Neuronal stem cell (in vitro differentiated cells): ENCODE measurements around the gene WDFY1.

ENCODE experiments used
- DNase-seq: peaks from one replicate; pipeline ENCODE4 v3.0.0-alpha.2; 2013; ENCODE audit warnings: low spot score
- H2AFZ ChIP-seq: one replicate; pipeline ENCODE4 v1.6.1; 2013; ENCODE audit warnings: mild to moderate bottlenecking, low read length, inconsistent platforms
- H2AK5ac ChIP-seq: 2 replicates; pipeline ENCODE4 v1.6.1; 2013; ENCODE audit warnings: low read depth, mild to moderate bottlenecking, inconsistent platforms, low read length, moderate library complexity, mixed read lengths
- H2BK120ac ChIP-seq: 2 replicates; pipeline ENCODE4 v1.6.1; 2013; ENCODE audit warnings: low read depth, mild to moderate bottlenecking, inconsistent platforms, low read length, moderate library complexity, mixed read lengths
- H2BK12ac ChIP-seq: one replicate; pipeline ENCODE4 v1.6.1; 2013; ENCODE audit warnings: low read length, inconsistent platforms
- H2BK15ac ChIP-seq: 2 replicates; pipeline ENCODE4 v1.6.1; 2013; ENCODE audit warnings: mild to moderate bottlenecking, low read length, inconsistent platforms, mixed read lengths
- H2BK5ac ChIP-seq: one replicate; pipeline ENCODE4 v1.6.1; 2013; ENCODE audit warnings: inconsistent platforms, mild to moderate bottlenecking, low read length, moderate library complexity
- H3K14ac ChIP-seq: one replicate; pipeline ENCODE4 v1.6.1; 2013; ENCODE audit warnings: low read length, inconsistent platforms
- H3K18ac ChIP-seq: 2 replicates; pipeline ENCODE4 v1.6.1; 2013; ENCODE audit warnings: low read length, inconsistent platforms
- H3K23ac ChIP-seq: 2 replicates; pipeline ENCODE4 v1.6.1; 2013; ENCODE audit warnings: low read depth, mild to moderate bottlenecking, mixed read lengths, low read length, inconsistent platforms; ENCODE audit not compliant: poor library complexity
- H3K27ac ChIP-seq: replicated peaks from 3 replicates; pipeline ENCODE4 v1.5.1; 2013; ENCODE audit warnings: low read length, inconsistent platforms
- H3K27me3 ChIP-seq, 3 experiments: 2 replicates each; pipeline ENCODE4 v1.6.1; 2013; ENCODE audit warnings: low read length in 3 of 3, mild to moderate bottlenecking in 2 of 3, inconsistent platforms in 1 of 3, low read depth in 1 of 3, mixed read lengths in 1 of 3, moderate library complexity in 1 of 3; ENCODE audit not compliant: control insufficient read depth in 3 of 3, insufficient read depth in 3 of 3
- H3K36me3 ChIP-seq, 2 donors: replicated peaks in 1 of 2; 2 replicates each; pipeline ENCODE4 v1.6.1; 2013; ENCODE audit warnings: low read length in 2 of 2; ENCODE audit not compliant: control insufficient read depth in 2 of 2, insufficient read depth in 2 of 2
- H3K4ac ChIP-seq: 2 replicates; pipeline ENCODE4 v1.6.1; 2013; ENCODE audit warnings: inconsistent platforms, mild to moderate bottlenecking, low read length, moderate library complexity
- H3K4me1 ChIP-seq, 2 donors: 1 replicate in 1 of 2; 2 replicates in 1 of 2; pipeline ENCODE4 v1.6.1; 2013; ENCODE audit warnings: low read length in 2 of 2, low read depth in 1 of 2; ENCODE audit not compliant: control insufficient read depth in 2 of 2, insufficient read depth in 1 of 2
- H3K4me2 ChIP-seq: one replicate; pipeline ENCODE4 v1.6.1; 2013; ENCODE audit warnings: mild to moderate bottlenecking, low read length, inconsistent platforms; ENCODE audit not compliant: insufficient read depth, poor library complexity, severe bottlenecking
- H3K4me3 ChIP-seq, 2 donors: 2 replicates each; pipeline ENCODE4 v1.5.1; 2013; ENCODE audit warnings: low read length in 2 of 2, mild to moderate bottlenecking in 2 of 2, inconsistent platforms in 1 of 2, moderate library complexity in 1 of 2
- H3K79me1 ChIP-seq: one replicate; pipeline ENCODE4 v1.6.1; 2013; ENCODE audit warnings: low read depth, mild to moderate bottlenecking, inconsistent platforms, low read length, moderate library complexity
- H3K9ac ChIP-seq: one replicate; pipeline ENCODE4 v1.6.1; 2013; ENCODE audit warnings: mild to moderate bottlenecking, low read depth, low read length, inconsistent platforms; ENCODE audit not compliant: poor library complexity
- H3K9me3 ChIP-seq, 2 donors: replicated peaks in 1 of 2; 2 replicates each; pipeline versions ENCODE3 to v1.6.1; 2013; ENCODE audit warnings: low read length in 2 of 2, mild to moderate bottlenecking in 2 of 2, inconsistent platforms in 1 of 2, low read depth in 1 of 2, mixed read lengths in 1 of 2, moderate library complexity in 1 of 2; ENCODE audit not compliant: control insufficient read depth in 2 of 2, insufficient read depth in 1 of 2
- H4K8ac ChIP-seq: one replicate; pipeline ENCODE4 v1.6.1; 2013; ENCODE audit warnings: low read depth, mild to moderate bottlenecking, inconsistent platforms, low read length, moderate library complexity
- H4K91ac ChIP-seq: one replicate; pipeline ENCODE4 v1.6.1; 2013; ENCODE audit warnings: low read length, low read depth, mild to moderate bottlenecking, inconsistent platforms; ENCODE audit not compliant: poor library complexity
- WGBS, 2 donors: extraction: QIAGEN DNeasy Blood & Tissue Kit; methylation state at CpG; one replicate each; pipeline ENCODE4 v1.1.7; 2013; ENCODE audit warnings: missing lambda C conversion rate in 2 of 2, mixed read lengths in 1 of 2; ENCODE audit not compliant: insufficient read length in 2 of 2, insufficient replicate concordance in 1 of 2; ENCODE audit errors: extremely low coverage in 2 of 2; 5-methylcytosine and 5-hydroxymethylcytosine counted together

The WDFY1 gene

GRCh38 chr2:223828314-223828713 is 116.8 kb downstream of the WDFY1 start:
- Histone ChIP-seq H3K18ac (no peak overlapping the region), H3K36me3 (no peaks in the 10 kb centered on the region), H2AK5ac (no peak overlapping the region), H3K23ac (no peak overlapping the region), H3K9ac (no peak overlapping the region), H2BK120ac (no peak overlapping the region), H3K27me3 (no peaks in the 10 kb centered on the region), H4K91ac (no peak overlapping the region), H3K4me2 (no peak overlapping the region), H2BK12ac (no peak overlapping the region), H3K27ac (no peak overlapping the region), H2BK15ac (no peak overlapping the region), H3K4me1 (peaks cover 0 to 2% of the 10 kb centered on the region in 2 donors), H3K14ac (no peak overlapping the region), H2AFZ (no peak overlapping the region), H2BK5ac (no peak overlapping the region), H4K8ac (no peak overlapping the region), H3K9me3 (no peaks in the 10 kb centered on the region), H3K4me3 (no peak overlapping the region), H3K79me1 (no peaks in the 10 kb centered on the region), H3K4ac (no peak overlapping the region)
- DNase-seq = no peak
- WGBS, 2 donors = no CpG with 5 or more reads among the region's 6 CpGs

GRCh38 chr2:223826995-223827394 is 118.1 kb downstream of the WDFY1 start:
- no peak overlapping the region for H3K14ac ChIP-seq
- no peak overlapping the region for H2BK12ac ChIP-seq
- H3K4me3 ChIP-seq = no peak overlapping the region
- no peaks in the 10 kb centered on the region for H3K79me1 ChIP-seq
- H2AK5ac ChIP-seq = no peak overlapping the region
- H4K91ac ChIP-seq = no peak overlapping the region
- H2AFZ ChIP-seq = no peak overlapping the region
- no peak overlapping the region for H3K27ac ChIP-seq
- H3K4me1 ChIP-seq = no peaks in the 10 kb centered on the region
- no peak overlapping the region for H2BK15ac ChIP-seq
- H3K4me2 ChIP-seq = no peak overlapping the region
- no peak overlapping the region for H3K9ac ChIP-seq
- WGBS, 2 donors = no CpG with 5 or more reads among the region's 4 CpGs
- no peak overlapping the region for H3K23ac ChIP-seq
- no peak for DNase-seq
- H3K4ac ChIP-seq = no peak overlapping the region
- H3K36me3 ChIP-seq = no peaks in the 10 kb centered on the region
- H2BK5ac ChIP-seq = no peak overlapping the region
- H4K8ac ChIP-seq = no peak overlapping the region
- no peak overlapping the region for H3K18ac ChIP-seq
- no peak overlapping the region for H2BK120ac ChIP-seq
- H3K27me3 ChIP-seq = no peaks in the 10 kb centered on the region
- H3K9me3 ChIP-seq = no peaks in the 10 kb centered on the region
